Measurements from ENCODE around the gene LMLN.

LMLN gene

GRCh38 chr3:198070871-198071270 lies 110.9 kb downstream of the LMLN start:
- Histone ChIP-seq H3K4me3 (ENCODE audit: low read length) (no peak overlapping the region), H3K4me2 (ENCODE audit: low read length) (no peak overlapping the region), H4K20me1 (ENCODE audit: control insufficient read depth, insufficient read depth, low read depth, low read length) (no peaks in the 10 kb centered on the region), H3K79me2 (ENCODE audit: control insufficient read depth, low read length) (no peaks in the 10 kb centered on the region), H3K4me1 (ENCODE audit: control insufficient read depth, low read length) (peaks cover 17% of the 10 kb centered on the region), H3F3A (ENCODE audit: control insufficient read depth, insufficient read depth) (no peaks in the 10 kb centered on the region), H3K27ac (ENCODE audit: low read depth, low read length) (no peak overlapping the region), H3K27me3 (ENCODE audit: control insufficient read depth, low read length) (peaks cover 20% of the 10 kb centered on the region), H3K9me3 (ENCODE audit: control insufficient read depth, insufficient read depth, low read length) (no peaks in the 10 kb centered on the region), H3K36me3 (ENCODE audit: control insufficient read depth, low read length) (no peaks in the 10 kb centered on the region), H3K9me2 (replicated peaks; ENCODE audit: control insufficient read depth, low read length) (no peaks in the 10 kb centered on the region)
- no peak for TF ChIP-seq EZH2phosphoT487 (IDR thresholded peaks at IDR 0.05; ENCODE audit: borderline replicate concordance, low read length)
- no peak for TF ChIP-seq CTCF (IDR thresholded peaks at IDR 0.05; ENCODE audit: low read depth, low read length, poor library complexity, severe bottlenecking)

GRCh38 chr3:198071602-198072287 lies 111.7 kb downstream of the LMLN start:
- H3K27me3 ChIP-seq (ENCODE audit: control insufficient read depth, low read length): peaks cover 26% of the 10 kb centered on the region
- no peaks in the 10 kb centered on the region for H3K9me3 ChIP-seq (ENCODE audit: control insufficient read depth, insufficient read depth, low read length)
- no peaks in the 10 kb centered on the region for H4K20me1 ChIP-seq (ENCODE audit: control insufficient read depth, insufficient read depth, low read depth, low read length)
- H3K36me3 ChIP-seq (ENCODE audit: control insufficient read depth, low read length): no peaks in the 10 kb centered on the region
- H3K4me1 ChIP-seq (ENCODE audit: control insufficient read depth, low read length): peaks cover 12% of the 10 kb centered on the region
- no peak overlapping the region for H3K4me2 ChIP-seq (ENCODE audit: low read length)
- no peak overlapping the region for H3K27ac ChIP-seq (ENCODE audit: low read depth, low read length)
- no peaks in the 10 kb centered on the region for H3K79me2 ChIP-seq (ENCODE audit: control insufficient read depth, low read length)
- H3F3A ChIP-seq (ENCODE audit: control insufficient read depth, insufficient read depth): no peaks in the 10 kb centered on the region
- TF ChIP-seq EZH2phosphoT487 (IDR thresholded peaks at IDR 0.05; ENCODE audit: borderline replicate concordance, low read length) (no peak), CTCF (IDR thresholded peaks at IDR 0.05; ENCODE audit: low read depth, low read length, poor library complexity, severe bottlenecking) (no peak)
- H3K9me2 ChIP-seq (replicated peaks; ENCODE audit: control insufficient read depth, low read length): no peaks in the 10 kb centered on the region
- no peak overlapping the region for H3K4me3 ChIP-seq (ENCODE audit: low read length)

GRCh38 chr3:198076722-198077308 lies 116.8 kb downstream of the LMLN start:
- Histone ChIP-seq H3K4me1 (ENCODE audit: control insufficient read depth, low read length) (peaks cover 17% of the 10 kb centered on the region), H3F3A (ENCODE audit: control insufficient read depth, insufficient read depth) (no peaks in the 10 kb centered on the region), H3K79me2 (ENCODE audit: control insufficient read depth, low read length) (no peaks in the 10 kb centered on the region), H3K4me2 (ENCODE audit: low read length) (no peak overlapping the region), H3K9me3 (ENCODE audit: control insufficient read depth, insufficient read depth, low read length) (peaks cover 6% of the 10 kb centered on the region), H3K27ac (ENCODE audit: low read depth, low read length) (no peak overlapping the region), H4K20me1 (ENCODE audit: control insufficient read depth, insufficient read depth, low read depth, low read length) (no peaks in the 10 kb centered on the region), H3K36me3 (ENCODE audit: control insufficient read depth, low read length) (no peaks in the 10 kb centered on the region), H3K4me3 (ENCODE audit: low read length) (no peak overlapping the region), H3K9me2 (replicated peaks; ENCODE audit: control insufficient read depth, low read length) (no peaks in the 10 kb centered on the region), H3K27me3 (ENCODE audit: control insufficient read depth, low read length) (peaks cover 58% of the 10 kb centered on the region)
- no peak for TF ChIP-seq CTCF (IDR thresholded peaks at IDR 0.05; ENCODE audit: low read depth, low read length, poor library complexity, severe bottlenecking)
- TF ChIP-seq EZH2phosphoT487 (IDR thresholded peaks at IDR 0.05; ENCODE audit: borderline replicate concordance, low read length): no peak

Data from DOHH2 (cell line).